K562 (cell line): ENCODE results near the gene IGF2BP1. TPM values are rescaled to one million over a fixed set of nuclear protein-coding genes. Genes with fewer than 3 reads are reported as not detected.

Experiments
- polyA plus RNA-seq, 8 experiments: library from polyadenylated mRNA; depleted of rRNA in 4 of 8; stranded (reverse) in 5 of 8; unstranded in 3 of 8; fragments of >200 nt; fragmentation: Nextera tagmentation in 2 of 8; fragmentation: Illumina TruSeq in 1 of 8; extraction: Ambion mirVana in 2 of 8; extraction: Trizol in 1 of 8; gene quantifications; 2 replicates each; pipeline versions ENCODE4 v1.2.1 to v1.2.3, GENCODE V29; 2011 to 2014; ENCODE audit warnings: inconsistent platforms in 1 of 8, missing spikeins in 1 of 8
- small RNA-seq: library from RNA; depleted of rRNA; stranded (forward); fragments of <200 nt; gene quantifications from one replicate; pipeline ENCODE3, GENCODE V24; 2014
- total RNA-seq, 7 experiments: library from RNA; depleted of rRNA in 6 of 7; stranded (reverse); fragments of >200 nt in 6 of 7; fragmentation: Illumina TruSeq in 2 of 7; extraction: Trizol in 2 of 7; gene quantifications; 2 replicates each; pipeline versions ENCODE4 v1.2.1 to v1.2.3, GENCODE V29; 2011 to 2021; ENCODE audit warnings: low replicate concordance in 1 of 7

Gene IGF2BP1
- total and polyA plus RNA-seq, 9 of the 15 experiments (the other 6 are each of a cell fraction or from before 2014, with no cell fraction given): 13.0 to 318 (median 53.6) TPM

Small RNA genes lying within 50 kb of the gene (small RNA-seq; reads per million reads assigned to genes)
- gene RF00017 (not detected), gene RF01210 (0.15 reads per million), gene RNU1-42P (not detected), gene RNU6-826P (0.11 reads per million)

Other genes starting within 250 kb of the IGF2BP1 start
Only the 7 nearest of the 10 such genes appear.
- gene TTLL6, start 180.2 kb upstream of the IGF2BP1 start, total RNA-seq (2014; rRNA removed): 0.05 TPM in 1 of 2 replicates, not detected in the other
- not detected in 2 replicates for gene TTLL6, start 180.2 kb upstream of the IGF2BP1 start, total RNA-seq (2014; rRNA removed; fragmentation: Illumina TruSeq; extraction: Trizol)
- not detected in 2 replicates for gene TTLL6, start 180.2 kb upstream of the IGF2BP1 start, total RNA-seq (2015; rRNA removed; fragmentation: Illumina TruSeq; extraction: Trizol)
- not detected in 2 replicates for gene TTLL6, start 180.2 kb upstream of the IGF2BP1 start, total RNA-seq (2021)
- gene TTLL6, start 180.2 kb upstream of the IGF2BP1 start, polyA plus RNA-seq (2011; rRNA removed): not detected in 2 replicates
- gene TTLL6, start 180.2 kb upstream of the IGF2BP1 start, polyA plus RNA-seq (2014; fragmentation: Illumina TruSeq; extraction: Trizol): not detected in 2 replicates
- gene TTLL6, start 180.2 kb upstream of the IGF2BP1 start, polyA plus RNA-seq (2014; fragmentation: Nextera tagmentation; extraction: Ambion mirVana): not detected
- not detected in 2 replicates for gene TTLL6, start 180.2 kb upstream of the IGF2BP1 start, polyA plus RNA-seq (2014; rRNA removed)
- gene CALCOCO2, start 166.3 kb upstream of the IGF2BP1 start, total RNA-seq (2014; rRNA removed): 24.1 and 24.8 TPM in 2 replicates
- gene CALCOCO2, start 166.3 kb upstream of the IGF2BP1 start, total RNA-seq (2014; rRNA removed; fragmentation: Illumina TruSeq; extraction: Trizol): 71.1 and 87.2 TPM in 2 replicates
- gene CALCOCO2, start 166.3 kb upstream of the IGF2BP1 start, total RNA-seq (2015; rRNA removed; fragmentation: Illumina TruSeq; extraction: Trizol): 38.4 and 39.8 TPM in 2 replicates
- 67.5 and 69.4 TPM in 2 replicates for gene CALCOCO2, start 166.3 kb upstream of the IGF2BP1 start, total RNA-seq (2021)
- 87.3 and 117 TPM in 2 replicates for gene CALCOCO2, start 166.3 kb upstream of the IGF2BP1 start, polyA plus RNA-seq (2011; rRNA removed)
- 74.7 and 79.9 TPM in 2 replicates for gene CALCOCO2, start 166.3 kb upstream of the IGF2BP1 start, polyA plus RNA-seq (2014; fragmentation: Illumina TruSeq; extraction: Trizol)
- gene CALCOCO2, start 166.3 kb upstream of the IGF2BP1 start, polyA plus RNA-seq (2014; fragmentation: Nextera tagmentation; extraction: Ambion mirVana): 10 to 100 TPM; 34.6 to 85.9 TPM
- gene CALCOCO2, start 166.3 kb upstream of the IGF2BP1 start, polyA plus RNA-seq (2014; rRNA removed): 52.9 and 63.2 TPM in 2 replicates
- gene ATP5MC1, start 104.6 kb upstream of the IGF2BP1 start, total RNA-seq (2014; rRNA removed): 159 and 236 TPM in 2 replicates
- 375 and 378 TPM in 2 replicates for gene ATP5MC1, start 104.6 kb upstream of the IGF2BP1 start, total RNA-seq (2014; rRNA removed; fragmentation: Illumina TruSeq; extraction: Trizol)
- gene ATP5MC1, start 104.6 kb upstream of the IGF2BP1 start, total RNA-seq (2015; rRNA removed; fragmentation: Illumina TruSeq; extraction: Trizol): 440 and 490 TPM in 2 replicates
- gene ATP5MC1, start 104.6 kb upstream of the IGF2BP1 start, total RNA-seq (2021): 181 and 187 TPM in 2 replicates
- 426 and 446 TPM in 2 replicates for gene ATP5MC1, start 104.6 kb upstream of the IGF2BP1 start, polyA plus RNA-seq (2011; rRNA removed)
- 508 and 534 TPM in 2 replicates for gene ATP5MC1, start 104.6 kb upstream of the IGF2BP1 start, polyA plus RNA-seq (2014; fragmentation: Illumina TruSeq; extraction: Trizol)
- 1,000 to 10,000 TPM; 1,208 to 1,488 TPM for gene ATP5MC1, start 104.6 kb upstream of the IGF2BP1 start, polyA plus RNA-seq (2014; fragmentation: Nextera tagmentation; extraction: Ambion mirVana)
- 334 and 377 TPM in 2 replicates for gene ATP5MC1, start 104.6 kb upstream of the IGF2BP1 start, polyA plus RNA-seq (2014; rRNA removed)
- 28.3 and 35.2 TPM in 2 replicates for gene UBE2Z, start 89.0 kb upstream of the IGF2BP1 start, total RNA-seq (2014; rRNA removed)
- 32.4 and 35.3 TPM in 2 replicates for gene UBE2Z, start 89.0 kb upstream of the IGF2BP1 start, total RNA-seq (2014; rRNA removed; fragmentation: Illumina TruSeq; extraction: Trizol)
- gene UBE2Z, start 89.0 kb upstream of the IGF2BP1 start, total RNA-seq (2015; rRNA removed; fragmentation: Illumina TruSeq; extraction: Trizol): 38.2 and 38.5 TPM in 2 replicates
- gene UBE2Z, start 89.0 kb upstream of the IGF2BP1 start, total RNA-seq (2021): 42.2 and 48.2 TPM in 2 replicates
- 79.9 and 89.0 TPM in 2 replicates for gene UBE2Z, start 89.0 kb upstream of the IGF2BP1 start, polyA plus RNA-seq (2011; rRNA removed)
- 46.0 and 54.8 TPM in 2 replicates for gene UBE2Z, start 89.0 kb upstream of the IGF2BP1 start, polyA plus RNA-seq (2014; fragmentation: Illumina TruSeq; extraction: Trizol)
- gene UBE2Z, start 89.0 kb upstream of the IGF2BP1 start, polyA plus RNA-seq (2014; fragmentation: Nextera tagmentation; extraction: Ambion mirVana): 10 to 100 TPM; 11.8 to 15.0 TPM
- 43.9 and 45.9 TPM in 2 replicates for gene UBE2Z, start 89.0 kb upstream of the IGF2BP1 start, polyA plus RNA-seq (2014; rRNA removed)
- gene SNF8, start 52.5 kb upstream of the IGF2BP1 start, total RNA-seq (2014; rRNA removed): 126 and 127 TPM in 2 replicates
- gene SNF8, start 52.5 kb upstream of the IGF2BP1 start, total RNA-seq (2014; rRNA removed; fragmentation: Illumina TruSeq; extraction: Trizol): 92.5 and 96.8 TPM in 2 replicates
- gene SNF8, start 52.5 kb upstream of the IGF2BP1 start, total RNA-seq (2015; rRNA removed; fragmentation: Illumina TruSeq; extraction: Trizol): 90.9 and 92.9 TPM in 2 replicates
- gene SNF8, start 52.5 kb upstream of the IGF2BP1 start, total RNA-seq (2021): 124 and 130 TPM in 2 replicates
- 98.7 and 117 TPM in 2 replicates for gene SNF8, start 52.5 kb upstream of the IGF2BP1 start, polyA plus RNA-seq (2011; rRNA removed)
- 128 and 132 TPM in 2 replicates for gene SNF8, start 52.5 kb upstream of the IGF2BP1 start, polyA plus RNA-seq (2014; fragmentation: Illumina TruSeq; extraction: Trizol)
- gene SNF8, start 52.5 kb upstream of the IGF2BP1 start, polyA plus RNA-seq (2014; fragmentation: Nextera tagmentation; extraction: Ambion mirVana): 1 to 10 TPM; 6.9 to 9.0 TPM
- gene SNF8, start 52.5 kb upstream of the IGF2BP1 start, polyA plus RNA-seq (2014; rRNA removed): 143 and 149 TPM in 2 replicates
- gene GIP, start 28.8 kb upstream of the IGF2BP1 start, total RNA-seq (2014; rRNA removed): not detected in 2 replicates
- not detected in 2 replicates for gene GIP, start 28.8 kb upstream of the IGF2BP1 start, total RNA-seq (2014; rRNA removed; fragmentation: Illumina TruSeq; extraction: Trizol)
- gene GIP, start 28.8 kb upstream of the IGF2BP1 start, total RNA-seq (2015; rRNA removed; fragmentation: Illumina TruSeq; extraction: Trizol): not detected in 2 replicates
- gene GIP, start 28.8 kb upstream of the IGF2BP1 start, total RNA-seq (2021): not detected in 2 replicates
- 0.15 TPM in 1 of 2 replicates, not detected in the other for gene GIP, start 28.8 kb upstream of the IGF2BP1 start, polyA plus RNA-seq (2011; rRNA removed)
- gene GIP, start 28.8 kb upstream of the IGF2BP1 start, polyA plus RNA-seq (2014; fragmentation: Illumina TruSeq; extraction: Trizol): not detected in 2 replicates
- gene GIP, start 28.8 kb upstream of the IGF2BP1 start, polyA plus RNA-seq (2014; fragmentation: Nextera tagmentation; extraction: Ambion mirVana): under 1 TPM in 1 of 2 experiments, not detected in 1; 0.08 TPM
- gene GIP, start 28.8 kb upstream of the IGF2BP1 start, polyA plus RNA-seq (2014; rRNA removed): 0.12 TPM in 1 of 2 replicates, not detected in the other
- not detected in 2 replicates for gene B4GALNT2, start 135.4 kb downstream of the IGF2BP1 start, total RNA-seq (2014; rRNA removed)
- not detected in 2 replicates for gene B4GALNT2, start 135.4 kb downstream of the IGF2BP1 start, total RNA-seq (2014; rRNA removed; fragmentation: Illumina TruSeq; extraction: Trizol)
- gene B4GALNT2, start 135.4 kb downstream of the IGF2BP1 start, total RNA-seq (2015; rRNA removed; fragmentation: Illumina TruSeq; extraction: Trizol): not detected in 2 replicates
- 0.04 TPM in 1 of 2 replicates, not detected in the other for gene B4GALNT2, start 135.4 kb downstream of the IGF2BP1 start, total RNA-seq (2021)
- gene B4GALNT2, start 135.4 kb downstream of the IGF2BP1 start, polyA plus RNA-seq (2011; rRNA removed): not detected in 2 replicates
- gene B4GALNT2, start 135.4 kb downstream of the IGF2BP1 start, polyA plus RNA-seq (2014; fragmentation: Illumina TruSeq; extraction: Trizol): not detected in 2 replicates
- gene B4GALNT2, start 135.4 kb downstream of the IGF2BP1 start, polyA plus RNA-seq (2014; fragmentation: Nextera tagmentation; extraction: Ambion mirVana): not detected
- not detected in 2 replicates for gene B4GALNT2, start 135.4 kb downstream of the IGF2BP1 start, polyA plus RNA-seq (2014; rRNA removed)